G401.6 (cell line): ENCODE results near the gene CIDEA.

ENCODE experiments used
- FAIRE-seq: peaks from 2 replicates; lab custom pipeline; 2012; peaks lifted over from hg19 to GRCh38; lab: Jason Lieb, UNC

The CIDEA gene

DNA sequence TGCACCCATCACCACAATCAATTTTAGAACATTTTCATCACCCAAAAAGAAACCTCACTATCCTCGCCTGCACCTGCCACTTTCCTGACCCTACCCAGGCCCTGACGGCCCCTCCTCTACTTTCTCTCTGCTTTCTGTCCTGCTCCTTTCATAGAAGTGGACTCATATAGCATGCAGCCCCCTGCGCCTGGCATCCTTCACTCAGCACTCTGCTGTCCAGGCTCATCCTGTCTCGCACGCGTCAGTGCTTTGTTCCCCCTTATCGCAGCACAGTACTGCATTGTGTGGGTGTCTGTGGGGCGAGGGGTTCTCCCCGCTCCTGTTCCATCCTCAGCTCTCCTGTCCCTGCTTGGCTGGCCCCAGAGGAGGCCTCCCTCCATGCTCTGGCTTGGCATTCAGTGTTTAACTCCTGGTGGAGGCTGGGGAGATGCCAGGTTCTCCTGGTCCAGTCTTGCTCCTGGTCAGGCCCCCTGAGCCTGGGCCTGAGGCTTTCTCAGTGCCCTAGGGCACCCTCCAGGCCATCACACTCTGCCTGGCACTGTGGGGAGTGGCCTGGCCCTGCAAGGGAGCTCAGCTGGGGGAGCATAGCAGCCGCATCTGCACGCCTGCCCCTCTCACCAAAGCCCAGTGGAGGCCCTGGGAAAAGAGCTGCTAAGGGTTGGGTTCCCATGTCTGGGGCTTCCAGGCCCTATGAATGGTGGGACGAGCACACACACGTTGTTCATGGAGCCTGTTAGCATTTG, 47.3 kb downstream of the CIDEA start:
- no peak for FAIRE-seq

DNA sequence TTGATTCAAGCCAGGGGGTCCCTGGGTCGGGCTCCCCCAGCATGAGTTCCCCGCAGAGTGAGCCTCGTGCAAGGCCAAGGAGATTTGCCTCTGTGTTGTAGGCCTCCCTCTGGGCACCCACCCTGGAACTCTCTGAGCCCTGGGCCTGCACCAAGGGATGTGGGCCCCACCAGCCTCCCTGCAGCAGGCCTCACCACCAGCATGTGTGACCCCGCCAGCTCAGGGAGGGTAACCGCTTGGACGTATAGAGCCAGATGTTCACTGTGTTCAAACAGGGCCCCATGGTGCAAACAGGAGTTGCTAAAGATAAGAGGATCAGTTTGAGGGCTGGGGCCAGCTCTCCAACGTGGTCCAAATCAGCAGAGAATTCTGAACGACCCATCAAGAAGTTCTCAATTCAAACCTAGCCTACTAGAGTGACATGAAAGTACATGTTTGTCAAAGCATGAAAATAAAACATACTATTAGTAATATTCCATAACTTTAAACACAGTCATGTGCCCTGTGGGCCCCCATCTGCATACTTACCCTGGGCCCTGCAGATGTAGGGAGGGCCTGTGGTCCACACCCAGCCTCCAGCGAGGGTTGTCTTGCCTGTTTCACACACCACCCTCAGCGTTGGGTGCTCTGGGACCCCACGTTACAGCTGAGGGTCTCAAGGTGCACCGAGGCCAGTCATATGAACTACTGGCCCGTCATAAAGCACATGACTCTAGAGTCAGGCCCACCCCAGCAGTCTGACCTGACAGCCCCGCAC, 48.4 kb downstream of the CIDEA start:
- FAIRE-seq, result no peak

DNA sequence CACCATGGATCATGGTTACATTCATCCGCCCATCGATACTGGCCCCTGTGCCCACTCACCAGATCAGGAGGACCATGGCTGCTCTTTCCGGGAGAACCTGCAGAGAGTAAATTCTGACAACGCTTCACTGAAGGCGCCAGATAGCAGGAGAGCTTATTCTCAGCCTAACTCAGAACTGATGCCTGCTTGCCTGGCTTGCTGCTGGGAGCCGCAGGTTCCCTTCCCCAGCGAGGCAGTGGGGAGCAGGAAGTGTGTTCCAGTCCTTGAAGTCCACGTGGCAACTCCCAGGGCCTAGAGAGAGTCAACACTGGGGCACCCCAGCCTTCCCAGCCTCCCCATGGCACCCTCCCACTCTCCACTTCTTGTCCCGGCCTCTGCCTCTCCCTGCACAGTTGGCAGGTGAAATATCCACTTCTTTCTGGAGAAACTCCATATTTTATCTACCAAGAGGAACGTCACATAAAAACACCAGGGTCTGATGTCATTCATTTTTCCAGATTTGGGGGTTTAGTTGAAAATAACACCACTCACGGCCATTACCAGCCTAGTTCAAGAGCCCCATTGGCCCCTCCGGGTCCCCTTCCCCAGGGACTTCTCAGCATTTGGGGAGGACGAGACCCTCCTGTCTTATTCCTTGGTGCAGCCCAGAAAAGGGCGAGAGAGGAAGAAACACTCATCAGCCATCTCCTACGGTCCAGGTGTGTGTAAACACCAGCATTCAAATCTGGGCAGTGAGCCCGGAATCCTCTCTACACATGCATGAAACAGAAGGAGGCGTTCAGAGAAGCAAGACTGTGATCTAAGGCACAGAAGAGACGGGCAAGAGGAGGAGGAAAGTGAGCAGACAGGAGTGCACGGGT, 50.4 kb downstream of the CIDEA start:
- FAIRE-seq, result no peak

DNA sequence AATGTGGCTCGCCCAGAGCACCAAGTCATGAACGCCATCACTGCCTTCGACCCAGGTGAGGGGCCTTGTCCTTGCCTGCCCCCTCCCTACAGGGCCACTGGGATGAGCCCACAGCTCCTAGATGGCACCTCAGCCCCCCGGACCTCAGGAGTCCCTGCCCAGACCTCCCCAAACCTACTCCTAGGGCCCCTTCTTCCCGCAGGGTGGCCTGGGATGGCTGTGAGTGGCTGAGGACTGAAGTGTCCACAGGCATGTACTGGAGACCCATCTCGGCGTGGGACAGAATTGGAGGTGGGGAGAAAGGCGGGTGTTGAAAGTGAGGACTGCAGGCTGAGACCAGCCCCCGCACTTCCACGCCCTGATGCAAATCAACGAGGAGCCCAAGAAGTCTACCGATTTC, 51.0 kb downstream of the CIDEA start:
- no peak for FAIRE-seq

DNA sequence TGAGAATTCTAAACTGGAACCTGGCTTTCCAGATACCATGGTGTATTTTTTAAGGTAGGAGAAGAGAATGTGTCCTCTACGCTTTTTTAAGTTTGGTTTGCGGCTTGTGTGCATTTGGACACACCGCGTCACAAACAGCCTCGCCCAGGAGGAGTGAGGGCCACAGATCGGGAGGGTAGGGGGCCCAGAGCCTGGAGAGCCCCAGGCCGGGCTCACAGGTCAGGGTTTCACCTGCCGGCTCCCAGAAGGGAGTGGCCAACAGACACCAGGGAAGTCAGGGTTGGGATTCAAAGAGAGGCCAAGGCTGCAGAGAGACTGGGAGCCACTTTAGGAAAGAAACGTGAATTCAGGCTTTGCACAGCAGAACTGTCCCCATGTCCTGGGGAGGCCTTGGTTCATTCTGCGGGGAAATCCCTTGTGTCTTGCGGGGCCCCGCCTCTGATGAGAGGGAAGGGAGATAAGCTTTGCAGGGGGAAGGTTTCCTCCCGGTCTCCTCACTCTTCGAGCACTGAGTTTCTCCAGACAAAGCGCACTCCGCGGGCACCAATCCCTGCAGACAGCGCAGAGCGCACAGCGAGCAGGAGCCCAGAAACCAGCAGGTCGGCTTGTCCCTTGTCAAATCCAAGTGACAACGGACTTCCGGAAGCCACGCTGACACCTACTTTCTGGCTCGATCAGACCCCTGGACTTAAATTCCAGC, 51.9 kb downstream of the CIDEA start:
- FAIRE-seq, result no peak

DNA sequence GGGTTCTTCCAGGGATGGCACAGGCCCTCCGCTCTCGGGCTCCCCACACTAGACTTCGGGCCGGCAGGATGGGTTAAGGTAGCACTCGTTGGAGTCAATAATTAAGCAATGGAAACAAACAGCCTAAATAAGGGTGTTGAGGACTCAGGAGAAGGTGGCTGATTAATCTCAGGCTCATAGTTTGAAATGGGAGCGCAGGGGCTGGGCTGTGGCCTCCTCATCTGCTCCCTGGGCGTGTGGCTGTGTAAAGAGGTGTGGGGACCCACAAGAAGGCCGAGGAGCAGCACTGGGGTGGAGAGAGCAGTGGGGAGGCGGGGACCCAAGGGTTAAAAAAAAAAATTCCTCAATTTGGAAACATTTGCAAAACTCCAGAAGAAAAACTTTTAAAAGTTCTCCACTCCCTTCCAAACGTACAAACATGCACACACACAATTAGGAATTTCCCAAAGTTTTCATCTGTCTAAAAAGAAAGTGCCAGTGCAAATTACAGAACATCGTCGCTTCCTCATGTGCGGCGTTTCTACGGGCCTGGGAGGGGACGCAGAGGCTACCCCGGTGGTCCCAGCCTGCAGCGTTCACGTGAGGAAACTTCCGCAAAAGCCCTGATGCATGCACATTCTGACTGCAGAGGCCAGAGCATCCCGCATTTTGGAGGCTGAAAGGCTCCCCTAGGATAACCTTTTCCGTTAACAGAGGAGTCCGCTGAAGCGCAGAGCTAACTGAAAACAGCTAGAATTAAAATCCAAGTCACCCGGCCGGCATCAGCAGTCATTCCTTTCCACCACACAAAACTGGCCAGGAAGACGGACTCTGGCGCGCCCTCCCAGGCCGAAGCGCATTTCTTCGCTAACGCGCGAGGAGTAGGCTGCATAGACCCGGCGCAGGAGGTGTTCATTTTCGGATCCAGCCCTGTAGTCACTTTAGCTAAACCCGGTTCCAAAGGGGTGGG, 52.9 kb downstream of the CIDEA start:
- no peak for FAIRE-seq

DNA sequence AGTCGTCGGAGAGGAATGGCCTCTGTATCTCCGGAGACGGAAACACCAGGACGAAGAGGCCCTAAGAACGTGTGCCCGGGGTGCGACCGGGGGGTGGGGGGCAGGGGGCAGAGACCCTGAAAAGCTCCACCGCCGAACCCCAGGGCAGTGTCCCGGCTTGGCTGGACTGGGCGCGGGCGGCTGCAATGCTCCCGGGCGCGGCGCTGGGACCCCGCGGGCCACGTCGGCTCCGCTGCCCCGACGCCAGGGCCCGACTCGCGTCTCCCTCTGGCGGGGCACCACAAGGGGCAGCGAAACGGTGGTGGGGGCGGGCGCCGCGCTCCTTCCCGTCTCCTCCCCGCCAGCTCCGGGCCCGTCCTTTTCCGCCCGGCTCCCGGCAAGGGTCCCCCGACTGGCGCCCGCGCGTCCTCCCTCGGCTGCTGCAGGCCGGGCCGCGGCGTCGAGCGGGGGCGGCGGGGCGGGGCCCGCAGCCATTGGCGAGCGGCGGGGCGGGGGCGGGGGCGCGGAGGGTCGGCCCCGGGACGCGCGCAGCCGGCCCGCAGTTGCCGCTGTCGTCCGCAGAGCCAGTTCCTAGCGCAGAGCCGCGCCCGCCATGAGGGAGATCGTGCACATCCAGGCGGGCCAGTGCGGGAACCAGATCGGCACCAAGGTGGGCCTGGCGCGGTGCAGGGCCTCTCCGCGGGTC, 53.7 kb downstream of the CIDEA start, which contains the start of gene TUBB6:
Gene TUBB6 (plus strand): TSS at position 541 of the 685 bp plus-strand sequence. CDS start 52 bp downstream, at position 593.
- FAIRE-seq, result no peak

DNA sequence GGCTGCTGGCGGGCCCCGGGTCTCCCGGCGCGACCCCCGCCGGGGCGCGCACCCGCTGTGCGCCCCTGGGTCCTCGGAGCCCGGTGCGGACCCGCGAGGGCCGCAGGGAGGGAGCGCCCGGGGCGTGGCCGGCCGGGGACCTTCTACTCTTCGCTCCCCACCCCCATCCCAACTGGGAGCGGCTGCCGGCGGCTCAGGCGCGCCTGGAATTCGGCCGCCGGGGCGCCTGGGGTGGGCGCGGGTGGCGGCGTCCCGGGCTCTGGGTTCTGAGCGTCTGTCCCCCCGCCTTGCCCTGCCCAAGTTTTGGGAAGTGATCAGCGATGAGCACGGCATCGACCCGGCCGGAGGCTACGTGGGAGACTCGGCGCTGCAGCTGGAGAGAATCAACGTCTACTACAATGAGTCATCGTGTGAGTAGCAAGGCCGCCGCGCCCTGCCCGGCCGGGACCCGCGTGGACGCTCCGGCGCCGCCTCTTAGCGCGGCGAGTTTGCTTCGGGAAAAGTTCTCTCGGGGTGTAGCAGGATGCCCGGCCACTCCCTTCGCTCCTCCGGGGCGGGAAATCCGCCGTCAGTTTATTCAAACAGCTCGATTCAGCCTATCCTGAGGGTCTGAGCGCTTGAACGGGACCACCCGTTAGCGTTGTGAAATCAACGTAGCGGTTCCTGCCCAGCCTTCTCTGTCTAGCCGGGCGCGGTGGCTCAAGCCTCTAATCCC, 54.4 kb downstream of the CIDEA start:
- FAIRE-seq, result no peak

DNA sequence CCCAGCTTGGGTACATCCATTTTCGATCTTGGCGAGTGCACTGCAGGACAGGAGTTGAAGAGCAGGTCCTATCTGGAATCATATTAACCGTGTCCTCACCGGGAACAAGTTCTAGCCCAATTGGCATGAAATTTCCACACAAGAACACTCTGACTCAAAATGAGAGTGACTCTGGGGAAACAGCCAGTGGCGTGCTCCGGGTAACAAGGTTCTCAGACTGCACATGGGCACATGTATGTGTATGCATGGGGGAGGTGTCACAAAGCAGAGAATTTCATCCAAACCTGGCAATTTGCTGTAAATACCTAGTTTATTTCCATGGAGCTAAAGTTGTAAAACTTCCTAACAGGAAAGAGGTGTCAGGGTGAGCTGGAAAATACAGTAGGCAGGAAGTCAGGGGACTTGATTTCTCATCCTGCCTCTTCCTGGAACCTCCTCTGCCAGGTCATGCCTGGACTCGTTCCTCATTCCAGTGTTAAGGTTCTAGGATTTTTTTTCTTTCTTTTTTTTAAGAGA, 55.6 kb downstream of the CIDEA start:
- FAIRE-seq, result no peak

DNA sequence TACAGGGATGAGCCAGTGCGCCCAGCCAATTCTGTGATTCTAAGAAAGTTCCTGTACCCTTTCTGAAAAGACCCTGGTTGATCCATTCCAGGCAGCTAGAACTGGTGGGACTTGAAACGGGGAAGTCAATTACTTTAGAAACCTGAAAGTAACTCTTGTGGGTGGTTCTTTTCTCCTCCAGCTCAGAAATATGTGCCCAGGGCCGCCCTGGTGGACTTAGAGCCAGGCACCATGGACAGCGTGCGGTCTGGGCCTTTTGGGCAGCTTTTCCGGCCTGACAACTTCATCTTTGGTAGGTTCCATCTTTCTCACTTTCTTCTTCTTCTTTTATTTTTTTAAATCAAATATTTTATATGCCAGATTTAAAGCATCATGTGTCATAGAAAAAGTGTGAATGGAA, 56.6 kb downstream of the CIDEA start:
- no peak for FAIRE-seq

DNA sequence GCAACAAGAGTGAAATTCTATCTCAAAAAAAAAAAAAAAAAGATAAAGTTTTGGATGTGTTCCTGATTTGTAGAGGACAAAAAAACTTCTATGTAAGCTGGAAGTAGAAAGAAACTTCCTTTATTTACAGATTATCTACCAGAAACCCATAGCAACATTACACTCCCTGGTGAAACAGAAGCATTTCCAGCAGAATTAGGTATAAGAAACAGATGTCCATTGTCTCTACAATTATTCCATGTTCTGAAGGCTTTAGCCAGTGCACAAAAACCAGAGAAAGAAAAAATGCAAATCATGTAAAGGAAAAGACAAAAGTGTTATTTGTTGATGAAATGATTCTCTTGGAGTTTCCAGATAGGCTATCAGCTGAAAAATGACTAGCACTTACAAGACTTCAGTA, 58.8 kb downstream of the CIDEA start:
- FAIRE-seq, result no peak

DNA sequence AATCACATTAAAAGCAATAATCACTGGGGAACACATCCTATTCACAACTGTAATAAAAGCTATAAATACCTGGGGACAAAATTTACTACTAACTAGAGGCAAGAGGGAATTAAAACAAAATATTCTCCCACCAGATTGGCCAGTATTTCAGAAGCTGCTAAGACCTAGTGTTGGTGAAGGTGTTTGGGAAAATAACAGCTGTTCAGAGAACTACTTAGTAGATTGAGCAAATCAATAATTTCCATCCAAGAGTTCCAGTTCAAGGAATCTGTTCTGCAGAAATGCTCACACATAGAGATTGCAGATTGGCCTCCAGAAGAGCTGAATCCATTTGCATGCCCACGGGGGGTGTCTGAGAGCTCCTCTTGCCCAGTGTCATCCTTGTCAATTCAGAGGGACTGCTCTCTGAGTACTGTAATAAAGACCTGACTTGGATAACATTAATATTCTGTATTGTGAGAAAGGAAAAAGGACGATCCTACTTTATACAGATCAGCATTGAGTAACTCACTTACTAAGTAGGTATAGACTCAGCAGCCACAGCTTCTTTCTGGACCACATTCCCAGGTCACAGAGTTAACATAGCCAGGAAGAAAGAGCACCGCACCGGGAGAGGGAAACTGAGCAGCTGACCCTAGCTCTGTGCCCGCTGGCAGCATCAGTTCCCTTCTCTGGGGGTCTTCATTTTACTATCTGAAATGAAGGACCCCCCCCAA, 59.5 kb downstream of the CIDEA start:
- no peak for FAIRE-seq

DNA sequence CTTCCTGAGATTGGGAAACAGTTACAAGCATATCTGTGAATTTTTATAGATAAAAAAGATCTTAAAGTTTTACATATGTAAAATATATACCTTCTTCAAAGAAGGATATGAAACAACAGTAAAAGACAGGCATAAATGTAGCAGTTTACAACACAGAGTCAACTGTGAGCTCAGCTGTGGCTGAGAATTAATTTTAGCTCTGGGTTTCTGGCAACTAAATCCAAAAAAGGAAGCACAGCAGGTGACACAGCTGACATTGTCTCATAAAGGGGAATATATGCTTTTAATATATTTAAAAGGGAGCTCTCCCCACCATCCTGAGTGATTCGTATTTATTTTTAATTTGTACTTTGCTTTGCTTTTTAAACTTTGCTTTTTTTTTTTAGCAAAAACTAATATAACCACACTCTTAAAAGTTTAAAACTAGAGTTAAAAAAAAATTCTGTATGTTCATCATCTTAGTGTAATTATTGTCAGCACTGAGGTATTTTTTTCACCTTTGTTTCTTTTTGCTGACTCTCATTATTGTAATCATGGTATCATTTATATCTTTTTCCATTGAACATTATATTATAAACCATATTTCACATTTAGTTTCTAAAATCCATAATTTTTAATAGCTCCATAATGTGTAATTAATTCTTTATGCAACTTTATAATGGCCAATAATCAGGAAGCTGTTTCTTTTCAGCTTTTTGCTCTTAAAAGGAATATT, 60.6 kb downstream of the CIDEA start:
- peak; percentile 36 for FAIRE-seq

DNA sequence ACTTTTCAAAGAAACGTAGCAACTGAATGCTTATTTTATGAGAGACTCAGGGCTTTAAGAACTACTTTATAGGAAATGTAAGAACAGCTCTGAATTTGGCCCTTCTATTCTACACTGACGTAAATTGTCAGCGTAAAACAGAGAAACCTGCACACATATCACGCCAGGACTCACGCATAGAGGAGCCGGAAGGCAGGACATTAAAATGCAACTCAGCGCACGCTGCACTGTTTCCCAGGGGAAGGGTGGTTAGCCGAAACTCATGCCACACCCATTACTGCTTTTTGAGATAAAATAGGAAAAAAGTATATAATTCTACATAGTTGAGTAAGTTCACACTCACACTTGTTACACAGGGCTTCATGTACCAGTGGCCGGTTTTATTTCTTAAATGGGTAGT, 61.3 kb downstream of the CIDEA start:
- FAIRE-seq, result no peak

DNA sequence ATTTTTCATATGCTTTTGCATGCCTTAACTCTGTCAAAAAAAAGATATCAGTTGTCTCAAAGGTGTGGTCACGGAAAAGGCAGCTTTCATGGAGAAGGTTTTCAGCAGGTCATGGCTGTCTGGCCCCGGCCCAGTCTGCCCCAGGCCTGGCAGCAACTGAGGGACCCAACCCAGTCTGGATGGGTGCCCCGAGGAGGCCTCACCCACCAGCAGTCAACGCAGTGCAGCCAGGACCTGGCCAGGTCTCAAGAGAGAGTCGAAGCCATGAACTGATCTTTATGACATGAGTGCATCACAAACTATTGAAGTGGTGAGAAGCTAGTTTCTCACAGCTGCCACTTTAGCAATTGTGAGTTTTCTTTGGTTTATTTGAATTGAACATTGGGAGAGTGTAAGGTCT, 61.8 kb downstream of the CIDEA start:
- FAIRE-seq, result no peak

DNA sequence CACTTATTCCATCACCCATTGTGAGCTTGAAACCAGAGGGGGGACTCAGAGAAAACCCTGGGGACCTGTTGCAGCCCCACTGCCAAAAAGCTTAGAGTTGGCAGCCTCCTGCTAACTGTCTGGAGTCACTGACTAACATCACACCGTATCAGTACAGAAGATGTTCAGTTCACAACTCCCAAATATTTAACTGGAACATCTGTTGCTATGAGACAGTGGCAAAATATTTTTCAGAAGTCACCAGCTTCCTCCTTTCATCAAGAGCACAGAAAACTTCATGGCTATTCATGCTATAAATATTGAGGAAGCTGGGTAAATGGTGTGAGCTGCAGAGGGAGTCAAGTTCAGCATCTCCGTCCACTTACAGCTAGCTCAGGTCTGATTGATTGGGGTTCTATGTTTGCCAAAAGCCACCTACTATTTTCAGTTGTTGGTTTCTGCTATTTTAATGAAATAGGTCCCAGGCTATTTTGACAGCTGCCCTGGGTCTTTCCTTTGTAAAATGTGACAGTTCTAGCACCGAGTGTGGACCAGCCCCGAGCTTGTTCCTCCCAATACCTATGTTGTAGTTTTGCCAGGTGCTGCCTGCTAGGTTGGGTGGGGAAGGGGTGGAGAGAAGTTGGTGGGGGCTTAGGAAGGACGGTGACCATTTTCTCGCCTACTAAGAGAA, 63.6 kb downstream of the CIDEA start:
- FAIRE-seq, result no peak

DNA sequence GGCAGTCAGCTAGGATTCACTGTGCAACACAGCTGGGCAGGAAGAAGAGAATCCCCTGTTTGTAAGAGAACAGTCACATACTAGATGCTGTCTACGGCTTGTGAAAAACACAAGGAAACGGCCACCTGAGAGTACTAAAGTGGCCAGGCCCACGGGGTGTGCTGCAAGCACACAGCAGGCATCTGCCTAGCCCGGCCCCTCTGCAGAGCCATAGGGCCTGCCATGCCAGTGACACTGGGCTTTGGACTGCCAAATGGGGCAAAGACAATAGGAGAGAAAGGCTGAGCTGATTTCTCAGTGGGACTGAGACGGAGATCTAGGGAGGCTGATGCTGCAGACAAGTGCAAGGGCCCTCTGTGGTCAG, 64.2 kb downstream of the CIDEA start:
- FAIRE-seq, result no peak

DNA sequence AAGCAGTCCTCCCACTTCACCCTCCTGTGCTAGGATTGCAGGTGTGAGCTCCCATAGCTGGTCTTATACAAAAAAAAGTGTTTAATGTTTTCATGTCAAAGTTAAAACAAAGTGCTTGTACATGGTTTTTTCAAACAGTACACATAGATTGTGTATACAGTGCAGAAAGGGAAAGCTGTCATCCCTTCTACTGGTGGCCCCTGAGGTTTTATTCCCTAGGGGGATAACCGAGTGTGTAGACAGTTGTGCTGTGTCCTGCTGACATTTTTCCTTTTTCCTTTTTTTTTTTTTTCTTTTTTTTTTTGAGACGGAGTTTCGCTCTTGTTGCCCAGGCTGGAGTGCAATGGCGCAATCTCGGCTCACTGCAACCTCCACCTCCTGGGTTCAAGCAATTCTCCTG, 64.7 kb downstream of the CIDEA start:
- no peak for FAIRE-seq
